Glutamatergic neuron (in vitro differentiated cells): ENCODE results near the gene POLR3B. TPM values are rescaled to one million over a fixed set of nuclear protein-coding genes. Genes with fewer than 3 reads are reported as not detected.

Source experiments
- DNase-seq: peaks from one replicate; pipeline ENCODE4 v3.0.0; 2022
- H3K27ac Mint-ChIP-seq: one replicate; pipeline ENCODE4 v1.8.0; 2020; ENCODE audit warnings: mild to moderate bottlenecking, mixed read lengths, inconsistent platforms; ENCODE audit not compliant: unreplicated experiment
- H3K27me3 Mint-ChIP-seq: one replicate; pipeline ENCODE4 v1.8.0; 2020; ENCODE audit warnings: mild to moderate bottlenecking, moderate library complexity, mixed read lengths, inconsistent platforms; ENCODE audit not compliant: unreplicated experiment
- H3K36me3 Mint-ChIP-seq: one replicate; pipeline ENCODE4 v1.8.0; 2020; ENCODE audit warnings: mild to moderate bottlenecking, mixed read lengths, inconsistent platforms; ENCODE audit not compliant: unreplicated experiment
- H3K4me1 Mint-ChIP-seq: one replicate; pipeline ENCODE4 v1.8.0; 2020; ENCODE audit warnings: mild to moderate bottlenecking, low read depth, mixed read lengths, inconsistent platforms; ENCODE audit not compliant: unreplicated experiment
- H3K4me3 Mint-ChIP-seq: one replicate; pipeline ENCODE4 v1.8.0; 2020; ENCODE audit warnings: mild to moderate bottlenecking, mixed read lengths, inconsistent platforms; ENCODE audit not compliant: unreplicated experiment
- H3K9me3 Mint-ChIP-seq: one replicate; pipeline ENCODE4 v1.8.0; 2020; ENCODE audit warnings: mild to moderate bottlenecking, moderate library complexity, mixed read lengths, inconsistent platforms; ENCODE audit not compliant: unreplicated experiment
- CTCF ChIP-seq: fragments of 200-600 bp; sonication (generic); IDR thresholded peaks from one replicate; pipeline ENCODE4 v1.5.0; 2021; ENCODE audit not compliant: partially characterized antibody, unreplicated experiment
- total RNA-seq: library from RNA; stranded (reverse); fragmentation: NEBNext Ultra II Directional; extraction: Animal tissue kit (Norgen Biotek cat#: 25700); gene quantifications from one replicate; pipeline ENCODE4 v1.2.1, GENCODE V29; 2021; ENCODE audit not compliant: unreplicated experiment

The POLR3B gene
- total RNA-seq, 1 donor from 2014 or later, result 12.1 TPM

- TF ChIP-seq CTCF, result no peak
- no peaks in the 10 kb centered on the region for H3K27me3 Mint-ChIP-seq
- no peaks in the 10 kb centered on the region for H3K9me3 Mint-ChIP-seq
- H3K4me1 Mint-ChIP-seq, result no peaks in the 10 kb centered on the region
- no peak for DNase-seq
- H3K4me3 Mint-ChIP-seq, result no peak overlapping the region
- peaks cover 14% of the 10 kb centered on the region for H3K36me3 Mint-ChIP-seq
- no peak overlapping the region for H3K27ac Mint-ChIP-seq
These were observed 29.4 kb downstream of the POLR3B start for GRCh38 chr12:106386813-106387535.

GRCh38 chr12:106387848-106388377 lies 30.4 kb downstream of the POLR3B start:
- DNase-seq, result no peak
- H3K36me3 Mint-ChIP-seq, result peaks cover 4% of the 10 kb centered on the region
- no peaks in the 10 kb centered on the region for H3K9me3 Mint-ChIP-seq
- H3K27ac Mint-ChIP-seq, result no peak overlapping the region
- H3K4me1 Mint-ChIP-seq, result no peaks in the 10 kb centered on the region
- TF ChIP-seq CTCF, result no peak
- H3K27me3 Mint-ChIP-seq, result no peaks in the 10 kb centered on the region
- H3K4me3 Mint-ChIP-seq, result no peak overlapping the region

- H3K4me1 Mint-ChIP-seq, result no peaks in the 10 kb centered on the region
- no peak overlapping the region for H3K4me3 Mint-ChIP-seq
- no peak for TF ChIP-seq CTCF
- no peak for DNase-seq
- no peaks in the 10 kb centered on the region for H3K9me3 Mint-ChIP-seq
- no peaks in the 10 kb centered on the region for H3K36me3 Mint-ChIP-seq
- H3K27me3 Mint-ChIP-seq, result no peaks in the 10 kb centered on the region
- no peak overlapping the region for H3K27ac Mint-ChIP-seq
These were observed 31.6 kb downstream of the POLR3B start for GRCh38 chr12:106389151-106389550.

GRCh38 chr12:106392759-106393158 lies 35.2 kb downstream of the POLR3B start:
- peaks cover 12% of the 10 kb centered on the region for H3K36me3 Mint-ChIP-seq
- H3K27me3 Mint-ChIP-seq, result no peaks in the 10 kb centered on the region
- H3K27ac Mint-ChIP-seq, result no peak overlapping the region
- H3K4me3 Mint-ChIP-seq, result no peak overlapping the region
- H3K4me1 Mint-ChIP-seq, result no peaks in the 10 kb centered on the region
- TF ChIP-seq CTCF, result no peak
- H3K9me3 Mint-ChIP-seq, result no peaks in the 10 kb centered on the region
- no peak for DNase-seq

GRCh38 chr12:106409878-106410277 lies 52.3 kb downstream of the POLR3B start:
- no peak overlapping the region for H3K4me3 Mint-ChIP-seq
- H3K9me3 Mint-ChIP-seq, result no peaks in the 10 kb centered on the region
- DNase-seq, result no peak
- H3K36me3 Mint-ChIP-seq, result no peaks in the 10 kb centered on the region
- TF ChIP-seq CTCF, result no peak
- no peak overlapping the region for H3K27ac Mint-ChIP-seq
- H3K4me1 Mint-ChIP-seq, result no peaks in the 10 kb centered on the region
- no peaks in the 10 kb centered on the region for H3K27me3 Mint-ChIP-seq
